Spleen (tissue), 11 donors: ENCODE measurements around the gene COL4A2. TPM values are rescaled to one million over a fixed set of nuclear protein-coding genes. Genes with fewer than 3 reads are reported as not detected.
A peak's percentile ranks its signal among the peaks of the same experiment; 100 is the strongest.

ENCODE experiments used
- DNase-seq: peaks from one replicate; pipeline ENCODE4 v3.0.0-alpha.2; 2020
- H3K27ac ChIP-seq, 8 donors: fragments of 200-600 bp; sonication (generic) in 7 of 8; 1 replicate in 4 of 8; 2 replicates in 4 of 8; pipeline versions ENCODE4 v1.5.0 to v1.8.0; 2016 to 2021; ENCODE audit warnings: inconsistent platforms in 4 of 8, mild to moderate bottlenecking in 4 of 8, moderate library complexity in 1 of 8
- H3K27me3 ChIP-seq, 7 donors: fragments of 200-600 bp; sonication (generic) in 6 of 7; replicated peaks in 1 of 7; 1 replicate in 4 of 7; 2 replicates in 3 of 7; pipeline versions ENCODE4 v1.5.0 to v1.8.0; 2016 to 2021; ENCODE audit warnings: inconsistent platforms in 3 of 7, mild to moderate bottlenecking in 1 of 7
- H3K36me3 ChIP-seq, 6 donors: fragments of 200-600 bp; sonication (generic) in 5 of 6; 1 replicate in 4 of 6; 2 replicates in 2 of 6; pipeline versions ENCODE4 v1.5.0 to v1.8.0; 2016 to 2021; ENCODE audit warnings: inconsistent platforms in 2 of 6
- H3K4me1 ChIP-seq, 6 donors: fragments of 200-600 bp; sonication (generic) in 5 of 6; 1 replicate in 3 of 6; 2 replicates in 3 of 6; pipeline versions ENCODE4 v1.5.0 to v1.8.0; 2016 to 2021; ENCODE audit warnings: inconsistent platforms in 3 of 6
- H3K4me3 ChIP-seq, 8 donors: fragments of 200-600 bp; sonication (generic) in 7 of 8; 1 replicate in 4 of 8; 2 replicates in 4 of 8; pipeline versions ENCODE4 v1.5.0 to v1.8.0; 2016 to 2021; ENCODE audit warnings: inconsistent platforms in 4 of 8, mild to moderate bottlenecking in 4 of 8, moderate library complexity in 2 of 8
- H3K9me3 ChIP-seq, 8 donors: fragments of 200-600 bp; sonication (generic) in 7 of 8; 1 replicate in 4 of 8; 2 replicates in 4 of 8; pipeline versions ENCODE4 v1.5.0 to v1.8.0; 2016 to 2021; ENCODE audit warnings: inconsistent platforms in 4 of 8
- CTCF ChIP-seq, 11 experiments: fragments of 200-600 bp in 7 of 11; fragments of 450-650 bp in 4 of 11; sonication (generic) in 4 of 11; IDR thresholded peaks in 8 of 11; conservative IDR thresholded peaks in 3 of 11; 1 replicate in 7 of 11; 2 replicates in 4 of 11; pipeline versions ENCODE4 v1.4.0 to v1.8.0; 2016 to 2021; ENCODE audit warnings: antibody characterized with exemption in 11 of 11, inconsistent platforms in 4 of 11, mild to moderate bottlenecking in 1 of 11
- POLR2A ChIP-seq, 3 donors: fragments of 450-650 bp; IDR thresholded peaks; one replicate each; pipeline ENCODE4 v1.5.1; 2017; ENCODE audit warnings: antibody characterized with exemption in 3 of 3, mild to moderate bottlenecking in 1 of 3
- POLR2AphosphoS5 ChIP-seq, 3 donors: sonication (generic); formaldehyde crosslinking; IDR thresholded peaks; one replicate each; pipeline ENCODE4 v1.5.1; 2017; ENCODE audit warnings: antibody characterized with exemption in 3 of 3
- WGBS, 5 donors: extraction: QIAGEN DNeasy Blood & Tissue Kit in 3 of 5; methylation state at CpG; one replicate each; pipeline versions ENCODE4 v1.1.5 to v1.1.7; 2013 to 2018; 5-methylcytosine and 5-hydroxymethylcytosine counted together
- intact Hi-C: fragments of 100-400 bp; cut with DNase I; formaldehyde crosslinking; loops from one replicate; pipeline ENCODE4 v1.15.0; 2023; ENCODE audit warnings: low total_unique reads
- polyA plus RNA-seq, 3 donors: library from polyadenylated mRNA; stranded (reverse); fragments of 200-250 nt; gene quantifications; one replicate each; pipeline ENCODE4 v1.2.1, GENCODE V29; 2013
- total RNA-seq, 7 donors: library from RNA; depleted of rRNA in 3 of 7; stranded (reverse); fragments of >200 nt in 3 of 7; fragmentation: NEBNext Ultra II Directional in 4 of 7; extraction: Animal tissue kit (Norgen Biotek cat#: 25700) in 4 of 7; gene quantifications; one replicate each; pipeline versions ENCODE4 v1.1.0 to v1.2.1, GENCODE V29; 2016 to 2021
- donor health status: healthy with polysubstance abuse.
- donor health status: DM: no; HTN: no; CAD: no; lungs with moderate emphysema.
- donor health status: DM: no; HTN: no; CAD: no.
- donor health status: Bipolar disorder and iron deficiency.
- donor health status: healthy.
- donor health status: DM: no; HTN: no; CAD: no.
- donor health status: DM: yes; HTN: yes; CAD: no.

COL4A2 gene
- total and polyA plus RNA-seq, 10 donors = 52.6 to 712 (median 337) TPM

DNA sequence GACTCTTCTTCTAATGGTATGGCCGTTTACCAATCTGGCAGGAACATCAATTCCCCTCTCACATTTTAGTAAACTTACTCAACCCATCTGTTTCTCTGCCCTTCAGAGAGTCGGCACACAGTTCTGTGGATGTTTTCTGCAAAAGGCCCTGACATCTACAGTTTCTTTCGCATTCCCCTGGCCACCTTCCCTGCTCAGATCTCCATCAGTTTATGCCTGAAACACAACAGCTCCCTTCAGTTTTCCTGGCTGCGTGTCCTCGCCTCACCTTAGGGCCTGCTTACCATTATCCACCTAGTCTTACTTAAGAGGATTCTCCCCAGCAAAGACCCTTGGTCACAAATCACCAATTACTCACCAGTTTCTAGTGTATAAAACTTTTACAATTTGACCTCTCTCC, 25.3 kb upstream of the COL4A2 start:
- Histone ChIP-seq H3K9me3 (no peaks in the 10 kb centered on the region), H3K27ac (peak overlapping the region in 5 of 8 donors; percentile 14 to 45 (median 31)), H3K4me1 (peaks cover 0 to 60% (median 10%) of the 10 kb centered on the region in 6 donors), H3K4me3 (no peak overlapping the region), H3K36me3 (no peaks in the 10 kb centered on the region), H3K27me3 (no peaks in the 10 kb centered on the region)
- 80 to 92% (median 87%) methylated on average over 5 of the region's 5 CpGs for WGBS, 5 donors
- TF ChIP-seq POLR2AphosphoS5 (IDR thresholded peaks at IDR 0.05) (no peak), POLR2A (IDR thresholded peaks at IDR 0.05) (no peak), CTCF (IDR thresholded peaks at IDR 0.05 in 8 of 11, conservative IDR thresholded peaks at IDR 0.05 in 3 of 11) (no peak)
- DNase-seq = no peak
- intact Hi-C loops = no loop called here

DNA sequence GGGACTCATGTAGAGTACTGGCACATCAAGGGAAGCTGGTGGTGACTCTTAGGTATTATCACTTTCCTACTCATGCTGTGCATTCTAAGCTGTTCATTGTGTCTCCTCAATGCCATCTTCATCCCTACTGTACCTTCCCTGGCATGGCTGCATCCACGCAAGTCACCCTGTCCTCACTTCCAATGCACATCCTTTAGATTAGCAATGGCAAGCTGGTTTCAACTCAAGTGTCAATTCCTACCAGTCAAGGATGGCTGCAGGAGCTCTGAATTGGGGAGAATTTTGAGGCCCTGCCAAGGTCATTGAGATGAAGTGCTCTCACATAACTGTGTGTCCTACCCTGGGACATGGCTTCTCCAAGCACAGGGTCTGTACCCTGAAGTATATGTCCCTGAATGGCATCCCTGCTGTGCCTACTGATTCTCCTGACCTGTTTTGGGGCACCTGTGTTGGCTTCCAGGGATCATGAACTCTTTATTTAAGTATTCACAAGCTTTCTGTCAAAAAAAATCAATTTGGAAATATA, 24.7 kb upstream of the COL4A2 start:
- Histone ChIP-seq H3K27ac (peak overlapping the region in 3 of 8 donors; percentile 14 to 41 (median 20)), H3K4me1 (peaks cover 0 to 60% (median 14%) of the 10 kb centered on the region in 6 donors), H3K27me3 (no peaks in the 10 kb centered on the region), H3K4me3 (no peak overlapping the region), H3K36me3 (no peaks in the 10 kb centered on the region), H3K9me3 (no peaks in the 10 kb centered on the region)
- 86 to 100% (median 92%) methylated on average over 1 of the region's 1 CpG for WGBS, 5 donors
- no peak for DNase-seq
- intact Hi-C loops = no loop called here
- no peak for TF ChIP-seq POLR2A (IDR thresholded peaks at IDR 0.05)
- TF ChIP-seq CTCF (IDR thresholded peaks at IDR 0.05 in 8 of 11, conservative IDR thresholded peaks at IDR 0.05 in 3 of 11) = no peak
- no peak for TF ChIP-seq POLR2AphosphoS5 (IDR thresholded peaks at IDR 0.05)

DNA sequence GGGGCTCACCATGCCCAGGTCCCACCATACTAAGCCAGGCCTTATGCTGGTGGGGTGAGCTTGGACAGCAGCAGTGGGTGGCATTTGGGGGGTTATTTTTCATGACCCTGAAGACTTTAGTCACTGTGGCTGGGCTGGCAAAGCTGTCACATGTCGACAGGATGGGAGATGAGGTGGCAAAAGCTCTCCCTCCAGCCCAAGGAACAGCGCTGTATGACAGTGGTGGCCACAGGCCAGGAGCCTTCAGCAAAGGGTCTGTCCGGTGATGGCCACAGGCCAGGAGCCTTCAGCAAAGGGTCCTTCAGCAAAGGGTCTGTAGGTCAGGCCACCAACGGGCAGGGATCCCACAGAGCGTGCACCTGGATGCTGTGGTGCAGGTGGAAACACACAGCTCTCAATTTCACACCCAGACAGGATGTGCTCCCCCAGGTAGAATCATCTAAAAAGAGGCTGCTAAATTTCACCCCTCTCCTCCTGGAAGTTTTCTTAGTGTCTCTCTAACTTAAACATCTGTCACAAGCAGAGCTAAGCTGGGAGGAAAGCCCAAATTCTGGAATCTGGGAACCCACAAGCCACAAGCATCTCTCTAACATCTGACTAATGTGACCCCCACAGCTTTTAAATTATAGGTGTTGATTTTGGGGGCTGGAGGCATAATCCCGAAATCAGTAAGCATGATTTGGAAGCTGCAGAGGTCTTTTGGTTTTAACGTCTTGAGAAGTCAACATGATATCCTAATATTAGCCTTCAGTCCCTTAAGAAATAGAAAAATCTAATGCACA, 23.2 kb upstream of the COL4A2 start:
- WGBS, 5 donors = 71 to 84% (median 84%) methylated on average over 6 to 7 of the region's 7 CpGs
- intact Hi-C loops = no loop called here
- peak overlapping the region in 1 of 8 donors; percentile 24 for H3K27ac ChIP-seq

More for the DNA sequence above, 23.2 kb upstream of the COL4A2 start:
- H3K4me1 ChIP-seq = peaks cover 0 to 59% (median 19%) of the 10 kb centered on the region in 6 donors
- H3K4me3 ChIP-seq = no peak overlapping the region
- no peaks in the 10 kb centered on the region for H3K9me3 ChIP-seq
- TF ChIP-seq POLR2AphosphoS5 (IDR thresholded peaks at IDR 0.05) (no peak), CTCF (IDR thresholded peaks at IDR 0.05 in 8 of 11, conservative IDR thresholded peaks at IDR 0.05 in 3 of 11) (no peak), POLR2A (IDR thresholded peaks at IDR 0.05) (no peak)
- DNase-seq = no peak
- H3K36me3 ChIP-seq = peaks cover 0 to 4% (median 0%) of the 10 kb centered on the region in 6 donors
- H3K27me3 ChIP-seq = no peaks in the 10 kb centered on the region
